GM12801 (cell line): ENCODE measurements around the gene DRG2.

Experiments
- TF ChIP-seq, protein P1 (sequence below): IDR thresholded peaks from one replicate; pipeline ENCODE4 v1.5.1; 2011; ENCODE audit warnings: control low read depth; ENCODE audit not compliant: insufficient read length; ENCODE audit errors: extremely low read depth

The DRG2 gene

DNA sequence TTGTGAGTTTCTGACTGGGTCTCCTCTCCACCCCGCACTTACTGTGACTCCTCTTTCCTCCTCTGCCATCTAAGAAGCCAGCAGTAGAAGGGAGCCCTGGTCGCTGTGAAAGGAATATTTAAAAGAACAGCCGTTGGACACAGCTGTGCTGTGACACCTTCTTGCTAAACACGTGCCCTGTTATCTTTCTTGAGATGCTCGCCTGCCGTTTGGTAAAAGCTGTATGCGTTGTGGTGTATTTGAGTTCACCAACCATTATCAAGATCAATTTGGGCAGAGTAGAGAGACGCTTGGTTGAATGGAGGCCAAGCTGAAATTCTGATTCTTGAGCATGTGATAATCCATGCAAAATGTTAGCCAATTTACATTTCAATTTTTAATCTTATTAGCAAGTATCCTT lies 44.8 kb upstream of the DRG2 start:
- TF ChIP-seq, protein P1, sequence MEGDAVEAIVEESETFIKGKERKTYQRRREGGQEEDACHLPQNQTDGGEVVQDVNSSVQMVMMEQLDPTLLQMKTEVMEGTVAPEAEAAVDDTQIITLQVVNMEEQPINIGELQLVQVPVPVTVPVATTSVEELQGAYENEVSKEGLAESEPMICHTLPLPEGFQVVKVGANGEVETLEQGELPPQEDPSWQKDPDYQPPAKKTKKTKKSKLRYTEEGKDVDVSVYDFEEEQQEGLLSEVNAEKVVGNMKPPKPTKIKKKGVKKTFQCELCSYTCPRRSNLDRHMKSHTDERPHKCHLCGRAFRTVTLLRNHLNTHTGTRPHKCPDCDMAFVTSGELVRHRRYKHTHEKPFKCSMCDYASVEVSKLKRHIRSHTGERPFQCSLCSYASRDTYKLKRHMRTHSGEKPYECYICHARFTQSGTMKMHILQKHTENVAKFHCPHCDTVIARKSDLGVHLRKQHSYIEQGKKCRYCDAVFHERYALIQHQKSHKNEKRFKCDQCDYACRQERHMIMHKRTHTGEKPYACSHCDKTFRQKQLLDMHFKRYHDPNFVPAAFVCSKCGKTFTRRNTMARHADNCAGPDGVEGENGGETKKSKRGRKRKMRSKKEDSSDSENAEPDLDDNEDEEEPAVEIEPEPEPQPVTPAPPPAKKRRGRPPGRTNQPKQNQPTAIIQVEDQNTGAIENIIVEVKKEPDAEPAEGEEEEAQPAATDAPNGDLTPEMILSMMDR = no peak

DNA sequence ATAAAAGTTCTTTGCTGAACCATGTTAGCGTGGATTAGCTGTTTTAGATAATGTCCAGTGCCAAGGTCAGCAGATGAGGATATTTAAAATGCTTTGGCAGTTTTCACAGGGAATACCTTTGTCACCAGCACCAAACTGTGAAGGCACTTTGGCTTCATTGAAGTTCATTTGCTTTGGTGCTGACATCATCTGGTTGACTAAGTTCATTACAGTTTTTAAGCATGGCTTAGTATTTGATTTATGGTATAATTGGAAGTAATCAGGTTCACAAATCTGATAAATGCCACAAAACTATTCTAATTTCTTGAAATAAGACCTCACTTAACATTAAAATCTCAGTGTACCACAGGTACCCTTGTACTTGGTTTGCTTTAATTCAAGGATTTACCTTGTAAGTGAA lies 44.3 kb upstream of the DRG2 start:
- TF ChIP-seq, protein P1 = no peak

DNA sequence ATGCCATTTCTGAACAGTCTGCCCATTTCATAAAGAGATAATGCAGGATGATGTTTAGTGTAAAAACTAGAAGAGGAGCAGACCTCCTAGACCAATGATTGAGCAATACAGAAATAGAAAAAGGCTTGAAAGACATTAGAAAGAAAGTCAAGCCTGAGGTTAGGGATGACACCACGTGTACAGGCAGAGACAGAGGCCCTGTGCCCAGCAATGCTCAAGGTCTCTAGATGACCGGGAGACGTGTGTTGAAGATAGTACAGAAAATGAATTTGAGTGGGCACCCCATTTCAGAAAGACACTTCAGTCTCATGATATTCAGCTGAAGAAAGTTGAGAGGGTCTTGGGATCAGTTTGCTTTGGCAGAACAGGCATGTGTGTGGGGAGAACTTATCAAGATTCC lies 43.1 kb upstream of the DRG2 start:
- TF ChIP-seq, protein P1 = no peak

DNA sequence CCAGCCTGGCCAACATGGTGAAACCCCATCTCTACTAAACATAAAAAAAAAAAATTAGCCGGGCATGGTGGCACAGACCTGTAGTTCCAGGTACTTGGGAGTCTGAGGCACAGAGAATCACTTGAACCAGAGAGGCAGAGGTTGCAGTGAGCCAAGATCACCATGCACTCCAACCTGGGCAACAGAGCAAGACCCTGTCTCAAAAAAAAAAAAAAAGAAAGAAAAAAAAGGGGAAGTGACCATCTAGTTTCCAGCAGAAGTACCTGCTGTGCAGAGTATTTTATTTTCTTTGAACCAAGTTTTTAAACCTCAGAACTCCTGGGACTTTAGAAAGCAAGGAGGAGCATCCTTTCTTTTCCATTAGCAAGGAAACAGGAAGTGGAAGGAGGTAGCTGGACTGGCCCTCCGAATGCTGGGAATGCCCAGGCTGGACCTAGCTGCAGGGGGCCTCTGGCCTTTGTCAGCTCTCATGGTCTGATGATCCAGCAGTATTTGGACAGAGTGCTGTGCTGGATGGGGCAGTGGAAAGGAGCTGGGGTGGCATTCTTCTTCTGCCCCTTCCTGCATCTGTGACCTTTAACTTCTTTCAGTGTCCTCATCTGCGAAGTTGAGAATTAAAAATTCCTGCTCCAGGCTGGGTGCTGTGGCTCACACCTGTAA lies 41.9 kb upstream of the DRG2 start:
- TF ChIP-seq, protein P1 = no peak

DNA sequence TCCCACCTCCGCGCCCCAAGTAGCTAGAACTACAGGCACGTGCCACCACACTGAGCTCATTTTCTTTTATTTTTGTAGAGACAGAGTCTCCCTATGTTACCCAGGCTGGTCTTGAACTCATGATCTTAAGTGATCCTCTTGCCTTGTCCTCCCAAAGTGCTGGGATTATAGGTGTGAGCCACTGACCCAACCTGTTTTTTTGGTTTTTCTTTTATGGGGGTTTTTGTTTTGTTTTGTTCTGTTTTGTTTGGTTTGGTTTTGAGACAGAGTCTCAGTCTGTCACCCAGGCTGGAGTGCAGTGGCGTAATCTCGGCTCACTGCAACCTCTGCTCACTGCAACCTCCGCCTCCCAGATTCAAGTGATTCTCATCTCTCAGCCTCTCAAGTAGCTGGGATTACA lies 32.2 kb upstream of the DRG2 start:
- TF ChIP-seq, protein P1 = no peak

DNA sequence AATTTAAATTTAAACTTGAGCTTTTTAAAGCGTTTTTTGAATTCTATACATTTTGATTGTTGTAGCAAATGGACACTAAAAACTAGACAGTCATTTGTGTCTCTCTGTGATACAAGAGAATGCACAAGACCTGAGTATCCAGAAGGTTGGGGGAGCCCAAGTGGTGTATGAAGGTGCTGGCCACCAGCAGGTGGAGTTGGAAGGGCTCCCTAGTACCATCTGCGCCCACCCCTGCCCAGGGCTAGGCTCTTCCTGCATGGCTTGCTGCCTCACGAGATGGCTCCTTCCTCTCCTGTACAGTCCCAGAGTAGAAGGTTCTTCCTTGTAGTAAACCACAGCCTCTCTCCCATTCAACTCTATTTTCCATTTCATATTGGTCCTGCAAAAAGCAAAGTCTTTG lies 31.5 kb upstream of the DRG2 start:
- TF ChIP-seq, protein P1 = no peak

DNA sequence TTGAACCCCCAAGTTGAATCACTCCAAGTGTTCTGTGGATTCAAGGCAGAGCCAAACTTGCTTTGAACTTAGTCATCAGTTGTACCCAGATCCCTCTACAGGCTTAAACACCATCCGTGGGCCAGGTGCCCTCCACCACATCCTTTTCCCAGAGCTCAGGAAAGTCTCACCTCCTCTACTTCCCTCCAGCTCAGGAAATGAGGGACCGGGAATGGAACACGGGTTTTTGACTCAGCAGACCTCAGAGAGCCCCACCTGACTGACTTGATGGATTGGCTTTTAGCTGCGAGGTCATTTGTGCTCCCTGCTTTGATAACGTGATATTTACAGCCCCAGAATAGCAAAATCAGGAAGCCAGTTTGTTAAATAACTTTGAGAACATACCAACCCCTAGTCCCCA lies 28.5 kb upstream of the DRG2 start:
- TF ChIP-seq, protein P1 = no peak
